Upper lobe of right lung (tissue), 1 donor: ENCODE measurements around the gene GRIK2. TPM values are rescaled to one million over a fixed set of nuclear protein-coding genes. Genes with fewer than 3 reads are reported as not detected.

ENCODE experiments used
- ATAC-seq: fragments of 200-7000 bp; cut with Tn5 transposase; one replicate; pipeline ENCODE4 v1.9.1; 2020; ENCODE audit warnings: mild to moderate bottlenecking, moderate library complexity
- DNase-seq: peaks from one replicate; pipeline ENCODE4 v3.0.0-alpha.2; 2020
- H3K27ac ChIP-seq: fragments of 200-600 bp; one replicate; pipeline ENCODE4 v1.8.0; 2022
- H3K27me3 ChIP-seq: fragments of 200-600 bp; one replicate; pipeline ENCODE4 v1.8.0; 2022; ENCODE audit warnings: mild to moderate bottlenecking
- H3K36me3 ChIP-seq: fragments of 200-600 bp; one replicate; pipeline ENCODE4 v1.8.0; 2022
- H3K4me1 ChIP-seq: fragments of 200-600 bp; one replicate; pipeline ENCODE4 v1.8.0; 2022
- H3K4me3 ChIP-seq: fragments of 200-600 bp; one replicate; pipeline ENCODE4 v1.8.0; 2022; ENCODE audit warnings: mild to moderate bottlenecking
- H3K9me3 ChIP-seq: fragments of 200-600 bp; one replicate; pipeline ENCODE4 v1.8.0; 2022
- CTCF ChIP-seq: fragments of 200-600 bp; IDR thresholded peaks from one replicate; pipeline ENCODE4 v1.8.0; 2022; ENCODE audit warnings: antibody characterized with exemption
- intact Hi-C: fragments of 100-400 bp; cut with DNase I; formaldehyde crosslinking; loops from one replicate; pipeline ENCODE4 v1.11.0; 2022
- total RNA-seq: library from RNA; stranded (reverse); fragmentation: NEBNext Ultra II Directional; extraction: Animal tissue kit (Norgen Biotek cat#: 25700); gene quantifications from one replicate; pipeline ENCODE4 v1.2.1, GENCODE V29; 2021
- donor health status: DM: no; HTN: yes; CAD: no; lungs with severe emphysema.

GRIK2 gene
- total RNA-seq, 1 donor from 2014 or later = 0.38 TPM

GRCh38 chr6:101509536-101509935, 116.0 kb downstream of the GRIK2 start:
- intact Hi-C loops = no loop called here
- Histone ChIP-seq H3K27me3 (no peaks in the 10 kb centered on the region), H3K9me3 (no peaks in the 10 kb centered on the region), H3K27ac (no peak overlapping the region), H3K36me3 (no peaks in the 10 kb centered on the region), H3K4me1 (no peaks in the 10 kb centered on the region), H3K4me3 (no peak overlapping the region)
- DNase-seq = no peak
- no peak for ATAC-seq
- no peak for TF ChIP-seq CTCF

- DNase-seq (no peak), ATAC-seq (no peak)
- no peaks in the 10 kb centered on the region for H3K9me3 ChIP-seq
- intact Hi-C loops = no loop called here
- H3K4me1 ChIP-seq = no peaks in the 10 kb centered on the region
- no peak overlapping the region for H3K4me3 ChIP-seq
- no peak overlapping the region for H3K27ac ChIP-seq
- no peaks in the 10 kb centered on the region for H3K27me3 ChIP-seq
- TF ChIP-seq CTCF = no peak
- no peaks in the 10 kb centered on the region for H3K36me3 ChIP-seq
Measured at GRCh38 chr6:101513181-101513580, 119.7 kb downstream of the GRIK2 start.

- ATAC-seq (no peak), DNase-seq (no peak)
- Histone ChIP-seq H3K9me3 (no peaks in the 10 kb centered on the region), H3K4me1 (no peaks in the 10 kb centered on the region), H3K36me3 (no peaks in the 10 kb centered on the region), H3K4me3 (no peak overlapping the region), H3K27ac (no peak overlapping the region), H3K27me3 (no peaks in the 10 kb centered on the region)
- intact Hi-C loops = no loop called here
- no peak for TF ChIP-seq CTCF
Measured at GRCh38 chr6:101516578-101516977, 123.1 kb downstream of the GRIK2 start.

GRCh38 chr6:101517632-101518031, 124.1 kb downstream of the GRIK2 start:
- Histone ChIP-seq H3K4me3 (no peak overlapping the region), H3K4me1 (no peaks in the 10 kb centered on the region), H3K27me3 (no peaks in the 10 kb centered on the region), H3K27ac (no peak overlapping the region), H3K9me3 (no peaks in the 10 kb centered on the region), H3K36me3 (no peaks in the 10 kb centered on the region)
- TF ChIP-seq CTCF = no peak
- ATAC-seq = no peak
- no peak for DNase-seq
- intact Hi-C loops = no loop called here

- no peaks in the 10 kb centered on the region for H3K9me3 ChIP-seq
- no peaks in the 10 kb centered on the region for H3K4me1 ChIP-seq
- intact Hi-C loops = no loop called here
- no peaks in the 10 kb centered on the region for H3K27me3 ChIP-seq
- no peak for ATAC-seq
- no peak overlapping the region for H3K4me3 ChIP-seq
- no peak overlapping the region for H3K27ac ChIP-seq
- no peaks in the 10 kb centered on the region for H3K36me3 ChIP-seq
- no peak for DNase-seq
- no peak for TF ChIP-seq CTCF
Measured at GRCh38 chr6:101522254-101522653, 128.7 kb downstream of the GRIK2 start.

GRCh38 chr6:101527467-101527866, 134.0 kb downstream of the GRIK2 start:
- DNase-seq (no peak), ATAC-seq (no peak)
- H3K27ac ChIP-seq = no peak overlapping the region
- H3K36me3 ChIP-seq = no peaks in the 10 kb centered on the region
- no peaks in the 10 kb centered on the region for H3K27me3 ChIP-seq
- H3K4me1 ChIP-seq = no peaks in the 10 kb centered on the region
- TF ChIP-seq CTCF = no peak
- intact Hi-C loops = no loop called here
- no peak overlapping the region for H3K4me3 ChIP-seq
- no peaks in the 10 kb centered on the region for H3K9me3 ChIP-seq
